Fibroblast of skin of scalp (primary cell): ENCODE data around the gene LCN6.
"Not testable (repeated sequence)": the region's sequence is repeated elsewhere in the genome, so short reads cannot be mapped to it uniquely, and the experiment has no call there.

Source experiments
- DNase-seq: peaks from one replicate; pipeline ENCODE4 v3.0.0-alpha.2; 2013

The LCN6 gene

GRCh38 chr9:136784249-136784996, 36.1 kb upstream of the LCN6 start:
- DNase-seq = no peak

GRCh38 chr9:136782452-136782851, 34.1 kb upstream of the LCN6 start:
- DNase-seq = no peak

GRCh38 chr9:136779808-136780207, 31.5 kb upstream of the LCN6 start:
- no peak for DNase-seq

- no peak for DNase-seq
Observed at GRCh38 chr9:136777359-136777758, 29.0 kb upstream of the LCN6 start.

- no peak for DNase-seq
Observed at GRCh38 chr9:136776947-136777346, 28.6 kb upstream of the LCN6 start.

- DNase-seq = no peak
Observed at GRCh38 chr9:136775191-136775590, 26.9 kb upstream of the LCN6 start.

GRCh38 chr9:136774416-136775045, 26.2 kb upstream of the LCN6 start:
- no peak for DNase-seq

GRCh38 chr9:136773386-136774044, 25.2 kb upstream of the LCN6 start:
- DNase-seq = no peak

- DNase-seq = no peak
Observed at GRCh38 chr9:136771907-136772415, 23.6 kb upstream of the LCN6 start.

- no peak for DNase-seq
Observed at GRCh38 chr9:136769710-136770191, 21.4 kb upstream of the LCN6 start.

- DNase-seq = peak; percentile 25
Observed at GRCh38 chr9:136766410-136767120, 18.2 kb upstream of the LCN6 start.

- not testable (repeated sequence) for DNase-seq
Observed at GRCh38 chr9:136765745-136766409, 17.6 kb upstream of the LCN6 start.

GRCh38 chr9:136765041-136765440, 16.7 kb upstream of the LCN6 start:
- DNase-seq = no peak

- DNase-seq = no peak
Observed at GRCh38 chr9:136764301-136764891, 16.1 kb upstream of the LCN6 start, which contains the start of gene LCN15. Gene LCN15, minus strand, starts transcription at chr9:136764518. Its CDS starts 30 bp downstream, at chr9:136764488.

GRCh38 chr9:136763649-136764035, 15.3 kb upstream of the LCN6 start:
- DNase-seq = no peak

GRCh38 chr9:136762915-136763648, 14.8 kb upstream of the LCN6 start:
- peak; percentile 38 for DNase-seq

GRCh38 chr9:136762221-136762691, 13.9 kb upstream of the LCN6 start:
- no peak for DNase-seq

- no peak for DNase-seq
Observed at GRCh38 chr9:136761545-136761981, 13.2 kb upstream of the LCN6 start.

- DNase-seq = peak; percentile 56
Observed at GRCh38 chr9:136760834-136761544, 12.7 kb upstream of the LCN6 start.

- DNase-seq = no peak
Observed at GRCh38 chr9:136760424-136760823, 12.1 kb upstream of the LCN6 start.
